Umbilical cord (tissue), 2 donors: ENCODE data around the gene FGD3. TPM values are rescaled to one million over a fixed set of nuclear protein-coding genes. Genes with fewer than 3 reads are reported as not detected.

Experiments
- DNase-seq: peaks from one replicate; pipeline ENCODE4 v3.0.0-alpha.2; 2015; ENCODE audit warnings: low spot score
- total RNA-seq: library from RNA; depleted of rRNA; stranded (reverse); fragments of >200 nt; gene quantifications from one replicate; pipeline ENCODE4 v1.2.3, GENCODE V29; 2014; ENCODE audit warnings: low replicate concordance; ENCODE audit not compliant: insufficient read depth

Gene FGD3
- total RNA-seq, 1 donor from 2014 or later = 4.8 TPM

- no peak for DNase-seq
These were observed 80.4 kb downstream of the FGD3 start for GRCh38 chr9:93027750-93028149.

GRCh38 chr9:93028448-93029006 lies 81.2 kb downstream of the FGD3 start:
- no peak for DNase-seq

GRCh38 chr9:93030642-93031628 lies 83.6 kb downstream of the FGD3 start:
- no peak for DNase-seq

GRCh38 chr9:93031629-93032430 lies 84.5 kb downstream of the FGD3 start:
- peak; percentile 52 for DNase-seq

GRCh38 chr9:93032545-93032944 lies 85.2 kb downstream of the FGD3 start:
- DNase-seq = no peak

- DNase-seq = peak; percentile 22
These were observed 86.2 kb downstream of the FGD3 start for GRCh38 chr9:93033531-93033930.

GRCh38 chr9:93035106-93035660 lies 87.9 kb downstream of the FGD3 start:
- DNase-seq = no peak

- no peak for DNase-seq
These were observed 88.6 kb downstream of the FGD3 start for GRCh38 chr9:93035821-93036351.

GRCh38 chr9:93036887-93037475 lies 89.7 kb downstream of the FGD3 start:
- DNase-seq = no peak

- DNase-seq = no peak
These were observed 90.2 kb downstream of the FGD3 start for GRCh38 chr9:93037476-93037971.

GRCh38 chr9:93038918-93039317 lies 91.6 kb downstream of the FGD3 start:
- DNase-seq = no peak

GRCh38 chr9:93039456-93039855 lies 92.1 kb downstream of the FGD3 start:
- DNase-seq = no peak

GRCh38 chr9:93039976-93040375 lies 92.7 kb downstream of the FGD3 start:
- no peak for DNase-seq

GRCh38 chr9:93040409-93040808 lies 93.1 kb downstream of the FGD3 start:
- no peak for DNase-seq

- DNase-seq = no peak
These were observed 93.9 kb downstream of the FGD3 start for GRCh38 chr9:93041108-93041802.

GRCh38 chr9:93043122-93043521 lies 95.8 kb downstream of the FGD3 start:
- DNase-seq = no peak

GRCh38 chr9:93045521-93045920 lies 98.2 kb downstream of the FGD3 start:
- DNase-seq = no peak

GRCh38 chr9:93048566-93049448 lies 101.5 kb downstream of the FGD3 start:
- no peak for DNase-seq

- no peak for DNase-seq
These were observed 102.2 kb downstream of the FGD3 start for GRCh38 chr9:93049491-93049890.
